HepG2 (cell line): ENCODE data around the gene CDR2L. TPM values are rescaled to one million over a fixed set of nuclear protein-coding genes. Genes with fewer than 3 reads are reported as not detected.

ENCODE experiments used
- ATAC-seq: fragments of 200-7000 bp; cut with Tn5 transposase; 3 replicates; pipeline ENCODE4 v1.9.1; 2020; ENCODE audit warnings: mild to moderate bottlenecking, moderate library complexity
- BruUV-seq: library from RNA; stranded (reverse); fragments of 400-500 nt; replicated peaks from 2 replicates; lab custom pipeline; 2021; lab: Mats Ljungman, UMichigan
- CTCF ChIA-PET: fragments of 300-600 bp; formaldehyde crosslinking; extraction: SDS; loops from one replicate; lab custom pipeline; 2021; ENCODE audit warnings: low total read pairs, inconsistent platforms, low intra/inter-chr PET ratio; lab: Yijun Ruan, JAX
- POLR2A ChIA-PET: fragments of 350-600 bp; sonication (Branson Sonifier 250); formaldehyde crosslinking; loops from one replicate; lab custom pipeline; 2020; ENCODE audit warnings: antibody characterized with exemption, inconsistent platforms; lab: Yijun Ruan, JAX
- DNase-seq: peaks from one replicate; pipeline ENCODE4 v3.0.0-alpha.2; 2015; ENCODE audit warnings: low spot score
- FAIRE-seq: peaks from 3 replicates; lab custom pipeline; 2011; peaks lifted over from hg19 to GRCh38; lab: Jason Lieb, UNC
- H2AFZ ChIP-seq: one replicate; pipeline ENCODE4 v1.6.1; 2011; ENCODE audit warnings: low read length, inconsistent platforms
- H3K27ac ChIP-seq: fragments of 300-600 bp; 3 replicates; pipeline ENCODE4 v1.8.0; 2011; ENCODE audit warnings: mixed run types, mild to moderate bottlenecking, mixed read lengths, low read length, inconsistent platforms; ENCODE audit not compliant: insufficient read depth; ENCODE audit errors: extremely low read length
- H3K27me3 ChIP-seq, 2 experiments: fragments of 200-600 bp in 1 of 2; 2 replicates in 1 of 2; 3 replicates in 1 of 2; pipeline versions ENCODE4 v1.6.0 to v1.8.0; 2011; ENCODE audit warnings: low read length in 2 of 2, mild to moderate bottlenecking in 2 of 2, moderate library complexity in 2 of 2, inconsistent platforms in 1 of 2; ENCODE audit not compliant: insufficient read depth in 2 of 2, control insufficient read depth in 1 of 2
- H3K36me3 ChIP-seq, 2 experiments: fragments of 200-600 bp in 1 of 2; replicated peaks in 1 of 2; 2 replicates in 1 of 2; 3 replicates in 1 of 2; pipeline versions ENCODE4 v1.5.1 to v1.8.0; 2011; ENCODE audit warnings: low read length in 2 of 2, inconsistent platforms in 1 of 2; ENCODE audit not compliant: insufficient read depth in 2 of 2, control insufficient read depth in 1 of 2
- H3K4me1 ChIP-seq: 2 replicates; pipeline ENCODE4 v1.5.1; 2012; ENCODE audit warnings: low read length, inconsistent platforms; ENCODE audit not compliant: insufficient read depth
- H3K4me2 ChIP-seq: 2 replicates; pipeline ENCODE4 v1.6.0; 2011; ENCODE audit warnings: low read depth, low read length, inconsistent platforms
- H3K4me3 ChIP-seq, 3 experiments: fragments of 200-600 bp in 1 of 3; sonication (generic), shearing (Covaris generic) in 1 of 3; replicated peaks in 1 of 3; 2 replicates each; pipeline ENCODE4 v1.5.1; 2011 to 2016; ENCODE audit warnings: low read length in 3 of 3, inconsistent platforms in 2 of 3, low read depth in 2 of 3, mild to moderate bottlenecking in 2 of 3, control low read depth in 1 of 3, mixed read lengths in 1 of 3; ENCODE audit not compliant: insufficient read depth in 1 of 3
- H3K79me2 ChIP-seq: one replicate; pipeline ENCODE4 v1.6.1; 2011; ENCODE audit warnings: low read length, inconsistent platforms; ENCODE audit not compliant: insufficient read depth
- H3K9ac ChIP-seq: 2 replicates; pipeline ENCODE4 v1.6.0; 2011; ENCODE audit warnings: mild to moderate bottlenecking, low read depth, low read length, inconsistent platforms; ENCODE audit not compliant: insufficient read depth
- H3K9me3 ChIP-seq: 2 replicates; pipeline ENCODE4 v1.5.1; 2012; ENCODE audit warnings: mild to moderate bottlenecking, low read length
- H4K20me1 ChIP-seq: 2 replicates; pipeline ENCODE4 v1.6.0; 2011; ENCODE audit warnings: inconsistent platforms, mild to moderate bottlenecking, low read length, moderate library complexity; ENCODE audit not compliant: insufficient read depth
- MBNL3 ChIP-seq: fragments of 250-450 bp; sonication (Bioruptor Pico); conservative IDR thresholded peaks from 2 replicates; pipeline ENCODE4 v1.8.0; 2022; ENCODE audit warnings: mild to moderate bottlenecking, inconsistent platforms
- RNF2 ChIP-seq: fragments of 450-650 bp; conservative IDR thresholded peaks from 2 replicates; pipeline ENCODE4 v1.6.1; 2016; ENCODE audit warnings: low read depth
- ZNF564 ChIP-seq: sonication (generic); formaldehyde crosslinking; IDR thresholded peaks from 2 replicates; pipeline ENCODE4 v1.8.1; 2023; ENCODE audit warnings: mild to moderate bottlenecking, missing genetic modification reagents
- ZNF660 ChIP-seq: sonication (generic); formaldehyde crosslinking; IDR thresholded peaks from 2 replicates; pipeline ENCODE4 v1.5.1; 2020; ENCODE audit warnings: mild to moderate bottlenecking, low read depth, missing genetic modification reagents, borderline replicate concordance
- WGBS: methylation state at CpG from one replicate; pipeline ENCODE4 v1.1.6; 2017; ENCODE audit warnings: low lambda C conversion rate; 5-methylcytosine and 5-hydroxymethylcytosine counted together
- in situ Hi-C: cut with HindIII; loops from 2 replicates; pipeline ENCODE4 v1.10.0; 2017; ENCODE audit warnings: low pct_unique_long_range_greater_than_20kb; ENCODE audit not compliant: extremely low pct_ligation_motif_present
- intact Hi-C: fragments of 100-400 bp; cut with micrococcal nuclease; formaldehyde crosslinking; loops from one replicate; pipeline ENCODE4 v1.10.0; 2022; ENCODE audit not compliant: unreplicated experiment
- polyA plus RNA-seq, 8 experiments: library from polyadenylated mRNA; depleted of rRNA in 3 of 8; stranded (reverse) in 7 of 8; unstranded in 1 of 8; fragments of >200 nt; fragmentation: Illumina TruSeq in 4 of 8; extraction: Trizol in 4 of 8; gene quantifications; 2 replicates each; pipeline versions ENCODE4 v1.2.1 to v1.2.3, GENCODE V29; 2011 to 2016; ENCODE audit warnings: low read depth in 4 of 8, missing spikeins in 1 of 8, mixed read lengths in 1 of 8; ENCODE audit not compliant: insufficient read depth in 1 of 8
- total RNA-seq, 5 experiments: library from RNA; depleted of rRNA; stranded (reverse); fragments of >200 nt; fragmentation: Illumina TruSeq; extraction: Trizol; gene quantifications; 2 replicates each; pipeline ENCODE4 v1.2.3, GENCODE V29; 2016; ENCODE audit warnings: low read depth in 1 of 5
- TF ChIP-seq, protein P1 (sequence below): sonication (generic); formaldehyde crosslinking; IDR thresholded peaks from 2 replicates; pipeline ENCODE4 v1.4.0; 2020; ENCODE audit warnings: missing genetic modification reagents
- TF ChIP-seq, protein P2 (sequence below): sonication (generic); formaldehyde crosslinking; IDR thresholded peaks from 2 replicates; pipeline ENCODE4 v1.9.0; 2021; ENCODE audit warnings: missing genetic modification reagents, borderline replicate concordance

CDR2L gene
- total and polyA plus RNA-seq, 2 of the 13 experiments (the other 11 are each of a cell fraction or from before 2014, with no cell fraction given): 1.9 to 2.1 TPM

DNA sequence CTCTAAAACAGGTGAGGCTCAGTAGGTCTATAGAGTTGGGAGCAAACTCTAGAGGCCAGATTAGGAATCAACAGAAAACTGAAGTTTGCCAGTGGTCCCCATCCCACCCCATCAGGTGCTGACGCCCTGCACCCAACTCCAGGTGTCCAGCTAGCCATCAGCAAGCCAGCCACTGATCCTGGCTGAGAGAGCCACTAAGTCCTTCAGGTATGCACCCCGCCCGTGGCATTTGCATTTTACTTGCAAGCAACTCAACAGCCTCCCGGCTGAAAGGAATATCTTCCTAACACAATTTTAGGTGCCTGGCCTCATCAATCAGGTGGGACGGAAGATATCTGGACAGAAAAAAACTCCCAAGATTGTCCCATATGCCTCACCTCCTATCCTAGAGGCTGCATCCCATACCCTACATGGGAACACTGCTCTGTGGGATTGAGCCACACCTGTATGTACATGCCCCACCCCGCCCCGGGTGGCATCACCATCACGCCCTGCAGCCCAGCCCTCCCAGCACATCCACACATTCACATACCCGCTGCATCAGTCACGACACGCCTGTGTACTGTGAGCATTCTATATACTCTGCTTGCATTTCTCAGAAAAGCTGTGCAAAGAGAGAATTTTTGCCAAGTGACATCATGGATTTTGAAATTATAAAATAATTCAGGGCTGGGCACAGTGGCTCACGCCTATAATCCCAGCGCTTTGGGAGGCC is 43.5 kb upstream of the CDR2L start:
- CTCF ChIA-PET: no interaction called here
- H3K4me3 ChIP-seq: no peak overlapping the region
- no peak for TF ChIP-seq ZNF564 (CRISPR knock-in tag)
- TF ChIP-seq, protein P1, sequence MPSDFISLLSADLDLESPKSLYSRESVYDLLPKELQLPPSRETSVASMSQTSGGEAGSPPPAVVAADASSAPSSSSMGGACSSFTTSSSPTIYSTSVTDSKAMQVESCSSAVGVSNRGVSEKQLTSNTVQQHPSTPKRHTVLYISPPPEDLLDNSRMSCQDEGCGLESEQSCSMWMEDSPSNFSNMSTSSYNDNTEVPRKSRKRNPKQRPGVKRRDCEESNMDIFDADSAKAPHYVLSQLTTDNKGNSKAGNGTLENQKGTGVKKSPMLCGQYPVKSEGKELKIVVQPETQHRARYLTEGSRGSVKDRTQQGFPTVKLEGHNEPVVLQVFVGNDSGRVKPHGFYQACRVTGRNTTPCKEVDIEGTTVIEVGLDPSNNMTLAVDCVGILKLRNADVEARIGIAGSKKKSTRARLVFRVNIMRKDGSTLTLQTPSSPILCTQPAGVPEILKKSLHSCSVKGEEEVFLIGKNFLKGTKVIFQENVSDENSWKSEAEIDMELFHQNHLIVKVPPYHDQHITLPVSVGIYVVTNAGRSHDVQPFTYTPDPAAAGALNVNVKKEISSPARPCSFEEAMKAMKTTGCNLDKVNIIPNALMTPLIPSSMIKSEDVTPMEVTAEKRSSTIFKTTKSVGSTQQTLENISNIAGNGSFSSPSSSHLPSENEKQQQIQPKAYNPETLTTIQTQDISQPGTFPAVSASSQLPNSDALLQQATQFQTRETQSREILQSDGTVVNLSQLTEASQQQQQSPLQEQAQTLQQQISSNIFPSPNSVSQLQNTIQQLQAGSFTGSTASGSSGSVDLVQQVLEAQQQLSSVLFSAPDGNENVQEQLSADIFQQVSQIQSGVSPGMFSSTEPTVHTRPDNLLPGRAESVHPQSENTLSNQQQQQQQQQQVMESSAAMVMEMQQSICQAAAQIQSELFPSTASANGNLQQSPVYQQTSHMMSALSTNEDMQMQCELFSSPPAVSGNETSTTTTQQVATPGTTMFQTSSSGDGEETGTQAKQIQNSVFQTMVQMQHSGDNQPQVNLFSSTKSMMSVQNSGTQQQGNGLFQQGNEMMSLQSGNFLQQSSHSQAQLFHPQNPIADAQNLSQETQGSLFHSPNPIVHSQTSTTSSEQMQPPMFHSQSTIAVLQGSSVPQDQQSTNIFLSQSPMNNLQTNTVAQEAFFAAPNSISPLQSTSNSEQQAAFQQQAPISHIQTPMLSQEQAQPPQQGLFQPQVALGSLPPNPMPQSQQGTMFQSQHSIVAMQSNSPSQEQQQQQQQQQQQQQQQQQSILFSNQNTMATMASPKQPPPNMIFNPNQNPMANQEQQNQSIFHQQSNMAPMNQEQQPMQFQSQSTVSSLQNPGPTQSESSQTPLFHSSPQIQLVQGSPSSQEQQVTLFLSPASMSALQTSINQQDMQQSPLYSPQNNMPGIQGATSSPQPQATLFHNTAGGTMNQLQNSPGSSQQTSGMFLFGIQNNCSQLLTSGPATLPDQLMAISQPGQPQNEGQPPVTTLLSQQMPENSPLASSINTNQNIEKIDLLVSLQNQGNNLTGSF (CRISPR knock-in tag): no peak
- TF ChIP-seq MBNL3: no peak
- TF ChIP-seq RNF2: no peak
- TF ChIP-seq ZNF660 (CRISPR knock-in tag): no peak
- TF ChIP-seq, protein P2, sequence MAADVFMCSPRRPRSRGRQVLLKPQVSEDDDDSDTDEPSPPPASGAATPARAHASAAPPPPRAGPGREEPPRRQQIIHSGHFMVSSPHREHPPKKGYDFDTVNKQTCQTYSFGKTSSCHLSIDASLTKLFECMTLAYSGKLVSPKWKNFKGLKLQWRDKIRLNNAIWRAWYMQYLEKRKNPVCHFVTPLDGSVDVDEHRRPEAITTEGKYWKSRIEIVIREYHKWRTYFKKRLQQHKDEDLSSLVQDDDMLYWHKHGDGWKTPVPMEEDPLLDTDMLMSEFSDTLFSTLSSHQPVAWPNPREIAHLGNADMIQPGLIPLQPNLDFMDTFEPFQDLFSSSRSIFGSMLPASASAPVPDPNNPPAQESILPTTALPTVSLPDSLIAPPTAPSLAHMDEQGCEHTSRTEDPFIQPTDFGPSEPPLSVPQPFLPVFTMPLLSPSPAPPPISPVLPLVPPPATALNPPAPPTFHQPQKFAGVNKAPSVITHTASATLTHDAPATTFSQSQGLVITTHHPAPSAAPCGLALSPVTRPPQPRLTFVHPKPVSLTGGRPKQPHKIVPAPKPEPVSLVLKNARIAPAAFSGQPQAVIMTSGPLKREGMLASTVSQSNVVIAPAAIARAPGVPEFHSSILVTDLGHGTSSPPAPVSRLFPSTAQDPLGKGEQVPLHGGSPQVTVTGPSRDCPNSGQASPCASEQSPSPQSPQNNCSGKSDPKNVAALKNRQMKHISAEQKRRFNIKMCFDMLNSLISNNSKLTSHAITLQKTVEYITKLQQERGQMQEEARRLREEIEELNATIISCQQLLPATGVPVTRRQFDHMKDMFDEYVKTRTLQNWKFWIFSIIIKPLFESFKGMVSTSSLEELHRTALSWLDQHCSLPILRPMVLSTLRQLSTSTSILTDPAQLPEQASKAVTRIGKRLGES (CRISPR knock-in tag): no peak

More for the DNA sequence above, 43.5 kb upstream of the CDR2L start:
- in situ Hi-C loops (no loop called here), intact Hi-C loops (no loop called here)
- Histone ChIP-seq H3K36me3 (no peaks in the 10 kb centered on the region), H2AFZ (no peak overlapping the region), H3K9ac (no peak overlapping the region), H3K9me3 (no peaks in the 10 kb centered on the region), H3K27me3 (peaks cover 19 to 73% of the 10 kb centered on the region in 2 experiments; a peak in 4 of 5 replicates), H3K4me2 (no peak overlapping the region), H3K27ac (no peak overlapping the region), H3K79me2 (no peaks in the 10 kb centered on the region), H3K4me1 (no peaks in the 10 kb centered on the region), H4K20me1 (no peaks in the 10 kb centered on the region)
- DNase-seq (no peak), ATAC-seq (no peak), FAIRE-seq (no peak)
- BruUV-seq: no TSS peak
- 41% methylated on average over 10 of the region's 13 CpGs for WGBS
- POLR2A ChIA-PET: no interaction called here
